ENCODE measurements around the gene MYLK. TPM values are rescaled to one million over a fixed set of nuclear protein-coding genes. Genes with fewer than 3 reads are reported as not detected.

Gene MYLK
- total RNA-seq, 1 experiment from 2014 or later, result 262 TPM

GRCh38 chr3:123792473-123793201 lies 91.5 kb downstream of the MYLK start:
- DNase-seq (ENCODE audit: low read depth), result peak; percentile 91

GRCh38 chr3:123791898-123792297 lies 92.2 kb downstream of the MYLK start:
- DNase-seq (ENCODE audit: low read depth), result peak; percentile 84

- DNase-seq (ENCODE audit: low read depth), result peak; percentile 48
Observed at GRCh38 chr3:123791417-123791816, 92.7 kb downstream of the MYLK start.

- no peak for DNase-seq (ENCODE audit: low read depth)
Observed at GRCh38 chr3:123791073-123791370, 93.1 kb downstream of the MYLK start.

GRCh38 chr3:123790254-123791072 lies 93.7 kb downstream of the MYLK start:
- DNase-seq (ENCODE audit: low read depth), result peak; percentile 71

- DNase-seq (ENCODE audit: low read depth), result peak; percentile 99
Observed at GRCh38 chr3:123789760-123790159, 94.4 kb downstream of the MYLK start.

- DNase-seq (ENCODE audit: low read depth), result no peak
Observed at GRCh38 chr3:123789160-123789559, 95.0 kb downstream of the MYLK start.

- DNase-seq (ENCODE audit: low read depth), result peak; percentile 61
Observed at GRCh38 chr3:123788710-123789109, 95.4 kb downstream of the MYLK start.

- no peak for DNase-seq (ENCODE audit: low read depth)
Observed at GRCh38 chr3:123787133-123787532, 97.0 kb downstream of the MYLK start.

GRCh38 chr3:123785602-123786001 lies 98.5 kb downstream of the MYLK start:
- DNase-seq (ENCODE audit: low read depth), result no peak

- DNase-seq (ENCODE audit: low read depth), result no peak
Observed at GRCh38 chr3:123783811-123784210, 100.3 kb downstream of the MYLK start.

- no peak for DNase-seq (ENCODE audit: low read depth)
Observed at GRCh38 chr3:123783050-123783689, 101.0 kb downstream of the MYLK start.

- no peak for DNase-seq (ENCODE audit: low read depth)
Observed at GRCh38 chr3:123782488-123782887, 101.6 kb downstream of the MYLK start.

GRCh38 chr3:123781571-123782275 lies 102.4 kb downstream of the MYLK start:
- peak; percentile 65 for DNase-seq (ENCODE audit: low read depth)

- no peak for DNase-seq (ENCODE audit: low read depth)
Observed at GRCh38 chr3:123781138-123781537, 103.0 kb downstream of the MYLK start.

- DNase-seq (ENCODE audit: low read depth), result peak; percentile 52
Observed at GRCh38 chr3:123780656-123781055, 103.5 kb downstream of the MYLK start.

- DNase-seq (ENCODE audit: low read depth), result peak; percentile 63
Observed at GRCh38 chr3:123779655-123780231, 104.4 kb downstream of the MYLK start.

- DNase-seq (ENCODE audit: low read depth), result no peak
Observed at GRCh38 chr3:123778991-123779622, 105.0 kb downstream of the MYLK start.

GRCh38 chr3:123778525-123778924 lies 105.6 kb downstream of the MYLK start:
- DNase-seq (ENCODE audit: low read depth), result no peak

GRCh38 chr3:123776071-123776782 lies 107.9 kb downstream of the MYLK start:
- no peak for DNase-seq (ENCODE audit: low read depth)

GRCh38 chr3:123774474-123774873 lies 109.7 kb downstream of the MYLK start:
- DNase-seq (ENCODE audit: low read depth), result no peak

Data from M059J (cell line).